NOMO-1 (cell line): ENCODE data around the gene MRNIP.
"Not testable (repeated sequence)": the region's sequence is repeated elsewhere in the genome, so short reads cannot be mapped to it uniquely, and the experiment has no call there.

Experiments
- DNase-seq, 2 experiments: peaks; one replicate each; lab custom pipeline; 2025; ENCODE audit not compliant: unreplicated experiment in 2 of 2; lab: John Stamatoyannopoulos, UW

Gene MRNIP

DNA sequence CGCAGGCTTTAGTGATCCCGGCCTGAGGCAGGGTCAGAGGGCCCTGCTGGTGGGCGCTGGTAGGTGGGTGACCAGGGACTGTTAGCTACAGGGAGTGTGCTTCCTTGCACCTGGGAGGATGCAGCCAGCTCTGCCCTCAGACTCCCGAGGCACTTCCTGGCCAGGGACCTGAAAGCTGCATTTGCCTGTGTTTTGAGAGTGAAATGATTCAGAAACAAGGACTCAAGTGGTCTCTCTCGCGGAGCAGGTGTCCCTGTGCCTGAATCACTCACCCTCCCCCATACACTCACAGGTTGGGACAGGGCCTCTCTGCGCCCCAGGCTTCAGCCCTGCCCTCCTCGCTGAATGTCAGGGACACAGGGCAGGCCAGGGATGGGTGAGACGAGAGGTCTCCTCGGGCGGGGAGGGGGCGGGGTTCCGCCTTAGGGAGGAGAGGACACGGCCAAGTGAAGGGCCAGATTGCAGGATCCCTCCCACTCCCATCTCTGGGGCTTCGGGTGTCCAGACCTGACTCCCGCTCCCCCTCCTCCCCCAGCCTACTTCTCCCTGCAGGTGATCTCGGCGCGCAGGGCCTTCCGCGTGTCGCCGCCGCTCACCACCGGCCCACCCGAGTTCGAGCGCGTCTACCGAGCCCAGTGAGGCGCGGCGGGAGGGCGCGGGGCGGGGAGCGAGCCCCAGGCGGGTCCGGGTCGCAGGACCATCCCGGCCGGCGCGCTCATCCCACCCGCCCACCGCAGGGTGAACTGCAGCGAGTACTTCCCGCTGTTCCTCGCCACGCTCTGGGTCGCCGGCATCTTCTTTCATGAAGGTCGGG lies 63.4 kb downstream of the MRNIP start:
- DNase-seq = no peak

- no peak for DNase-seq
Measured at GRCh38 chr5:179794575-179794974, 64.0 kb downstream of the MRNIP start.

GRCh38 chr5:179794171-179794570 lies 64.4 kb downstream of the MRNIP start:
- no peak for DNase-seq

DNA sequence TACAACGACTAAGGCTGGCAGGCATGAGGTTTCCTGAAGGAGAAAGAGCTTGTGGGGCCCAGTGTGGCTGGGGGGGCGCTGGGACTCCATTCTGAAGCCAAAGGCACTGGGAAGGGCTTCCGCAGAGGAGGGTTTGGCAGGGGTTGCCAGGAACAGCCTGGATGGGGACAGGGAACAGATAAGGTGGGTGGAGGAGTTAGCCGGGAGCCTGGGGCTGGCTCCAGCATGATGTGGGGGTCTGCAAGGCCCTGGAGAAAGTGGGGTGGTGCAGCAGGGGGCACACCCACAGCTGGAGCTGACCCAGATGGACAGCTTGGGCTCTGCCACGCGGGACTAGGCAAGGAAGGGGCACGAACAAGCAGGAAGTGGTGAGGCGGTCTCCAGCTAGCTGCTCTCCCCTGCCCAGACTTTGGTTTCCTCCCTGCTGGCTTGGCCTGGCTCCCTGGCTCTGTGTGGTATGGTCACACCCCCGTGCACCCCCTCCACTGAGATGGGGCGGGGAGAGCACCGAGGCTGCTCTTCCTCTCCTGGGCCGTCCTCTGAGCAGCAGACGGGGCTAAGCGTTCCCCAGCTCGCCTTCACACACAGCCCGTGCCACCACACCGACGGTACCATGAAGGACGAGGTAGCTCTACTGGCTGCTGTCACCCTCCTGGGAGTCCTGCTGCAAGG lies 65.0 kb downstream of the MRNIP start, which contains the start of gene LTC4S:
Gene LTC4S, plus strand, starts transcription at position 519 of the 672 bp plus-strand sequence. Its CDS starts 95 bp downstream, at position 614.
- peak; percentile 87 to 91 for DNase-seq

GRCh38 chr5:179792612-179793467 lies 65.8 kb downstream of the MRNIP start:
- peak in 1 of 2 experiments; percentile 20 for DNase-seq

DNA sequence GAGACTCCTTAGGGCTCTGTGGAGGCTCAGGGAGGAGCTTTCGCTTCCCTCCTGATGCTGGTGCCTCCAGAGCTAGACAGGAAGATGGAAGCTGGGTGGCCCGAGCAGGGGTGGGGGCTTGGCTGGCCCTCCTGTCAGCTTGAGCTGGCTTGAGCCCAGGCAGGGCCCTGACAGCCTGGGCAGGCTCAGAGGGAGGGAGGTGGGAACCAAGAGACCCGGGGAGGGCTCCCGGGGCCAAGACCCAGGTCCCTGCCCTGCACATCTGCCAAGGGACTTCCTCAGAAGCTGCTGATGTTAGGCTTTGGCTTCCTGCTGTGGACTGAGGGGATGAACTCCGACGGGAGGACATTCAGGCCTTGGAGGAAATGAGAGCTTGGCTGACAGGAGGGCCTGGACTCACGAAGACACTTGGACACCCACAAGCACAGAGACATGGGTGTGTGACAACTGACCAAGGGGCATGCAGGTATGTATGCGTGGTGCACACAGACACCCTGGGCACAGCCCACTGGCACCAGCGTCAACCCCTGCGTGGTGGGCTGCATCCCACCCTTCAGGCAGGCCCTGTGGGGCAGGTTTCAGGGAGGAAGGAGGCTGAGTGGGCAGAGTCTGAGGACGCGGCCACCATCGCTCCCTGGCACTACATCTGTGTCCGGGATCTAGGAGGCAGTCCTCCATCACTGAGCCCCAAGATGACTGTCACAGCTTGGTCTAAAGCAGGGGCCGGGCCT lies 66.6 kb downstream of the MRNIP start:
- no peak for DNase-seq

DNA sequence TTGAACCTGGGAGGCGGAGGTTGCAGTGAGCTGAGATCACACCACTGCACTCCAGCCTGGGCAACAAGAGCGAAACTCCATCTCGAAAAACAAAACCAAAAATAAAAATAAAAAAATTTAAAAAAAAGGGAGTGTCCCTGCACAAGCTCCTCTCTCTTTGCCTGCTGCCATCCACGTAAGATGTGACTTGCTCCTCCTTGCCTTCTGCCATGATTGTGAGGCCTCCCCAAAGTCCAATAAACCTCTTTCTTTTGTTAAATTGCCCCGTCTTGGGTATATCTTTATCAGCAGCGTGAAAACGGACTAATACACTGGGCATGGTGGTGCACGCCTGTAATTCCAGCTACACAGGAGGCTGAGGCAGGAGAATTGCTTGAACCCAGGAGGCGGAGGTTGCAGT lies 69.3 kb downstream of the MRNIP start:
- not testable (repeated sequence) for DNase-seq

GRCh38 chr5:179788193-179788854 lies 70.3 kb downstream of the MRNIP start:
- no peak for DNase-seq
